Ovary (tissue), 3 donors: ENCODE data around the gene SLC26A2.

Experiments
- CTCF ChIP-seq, 3 donors: fragments of 450-650 bp in 2 of 3; fragments of 200-600 bp in 1 of 3; IDR thresholded peaks; one replicate each; pipeline versions ENCODE4 v1.5.1 to v1.8.0; 2016 to 2022; ENCODE audit warnings: antibody characterized with exemption in 3 of 3, mild to moderate bottlenecking in 1 of 3
- POLR2A ChIP-seq: fragments of 450-650 bp; IDR thresholded peaks from one replicate; pipeline ENCODE4 v1.6.1; 2017; ENCODE audit warnings: antibody characterized with exemption, mild to moderate bottlenecking, moderate library complexity
- donor health status: DM: no; HTN: no; CAD: no.

GRCh38 chr5:150036513-150036912 lies 76.0 kb downstream of the SLC26A2 start:
- TF ChIP-seq CTCF (IDR thresholded peaks at IDR 0.05), result no peak
- no peak for TF ChIP-seq POLR2A
